HL-60 (cell line): Measurements from ENCODE around the gene CDK19.

ENCODE experiments used
- DNase-seq, 2 experiments: peaks; one replicate each; pipeline ENCODE4 v3.0.0-alpha.2; 2010 to 2020; ENCODE audit warnings: low read depth in 1 of 2, low spot score in 1 of 2
- H3K27ac ChIP-seq: fragments of 250-450 bp; sonication (Bioruptor Pico); replicated peaks from 2 replicates; pipeline ENCODE4 v1.5.1; 2020; ENCODE audit warnings: mild to moderate bottlenecking, moderate library complexity
- H3K27me3 ChIP-seq: fragments of 250-450 bp; sonication (Bioruptor Pico); 2 replicates; pipeline ENCODE4 v1.5.1; 2021; ENCODE audit warnings: mild to moderate bottlenecking, moderate library complexity; ENCODE audit not compliant: insufficient read depth, poor library complexity, severe bottlenecking
- H3K4me3 ChIP-seq: replicated peaks from 2 replicates; pipeline ENCODE4 v1.5.1; 2011; ENCODE audit warnings: mild to moderate bottlenecking, control low read depth, low read length; ENCODE audit not compliant: insufficient read depth
- CTCF ChIP-seq: IDR thresholded peaks from one replicate; pipeline ENCODE4 v1.5.1; 2011; ENCODE audit warnings: low read length, control low read depth, inconsistent platforms; ENCODE audit not compliant: insufficient read depth
- GABPA ChIP-seq: IDR thresholded peaks from 2 replicates; pipeline ENCODE4 v1.6.1; 2012; ENCODE audit warnings: low read depth
- POLR2AphosphoS5 ChIP-seq: IDR thresholded peaks from 2 replicates; pipeline ENCODE4 v1.6.1; 2012; ENCODE audit warnings: low read depth
- REST ChIP-seq: IDR thresholded peaks from 2 replicates; pipeline ENCODE4 v1.6.1; 2012; ENCODE audit warnings: low read depth; ENCODE audit not compliant: insufficient replicate concordance
- SPI1 ChIP-seq: IDR thresholded peaks from 2 replicates; pipeline ENCODE4 v1.6.1; 2012; ENCODE audit warnings: low read depth, mild to moderate bottlenecking, borderline replicate concordance

The CDK19 gene

DNA sequence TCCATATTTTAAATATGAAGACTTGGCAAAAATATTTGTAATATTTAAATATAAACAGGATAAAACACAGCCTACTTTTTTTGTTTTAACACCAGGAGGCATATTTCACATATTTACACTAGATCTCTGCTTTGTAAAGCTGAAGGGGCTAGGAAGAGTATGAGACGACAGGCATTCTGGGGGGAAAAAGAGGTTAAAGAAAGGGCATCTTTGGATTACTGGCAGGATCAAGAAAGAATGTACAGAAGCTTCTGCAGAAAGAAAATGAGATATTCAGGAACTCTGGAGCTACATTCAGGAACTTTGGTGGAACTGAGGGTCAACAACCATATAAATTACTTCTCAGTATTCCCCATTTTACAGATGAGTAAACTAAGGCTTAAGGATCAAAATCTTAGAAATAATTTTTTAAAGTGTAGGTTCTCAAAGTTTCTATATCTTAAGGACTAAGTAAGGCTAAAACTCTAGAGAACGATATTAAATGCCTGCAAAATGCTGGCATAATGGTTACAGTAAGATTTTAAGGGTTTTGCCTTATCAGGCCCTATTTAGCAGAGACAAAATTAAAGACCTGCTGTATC, 156.5 kb downstream of the CDK19 start:
- no peak overlapping the region for H3K27ac ChIP-seq
- no peak overlapping the region for H3K4me3 ChIP-seq
- no peak for DNase-seq
- TF ChIP-seq CTCF: no peak
- TF ChIP-seq POLR2AphosphoS5: no peak
- no peak for TF ChIP-seq GABPA
- no peaks in the 10 kb centered on the region for H3K27me3 ChIP-seq

DNA sequence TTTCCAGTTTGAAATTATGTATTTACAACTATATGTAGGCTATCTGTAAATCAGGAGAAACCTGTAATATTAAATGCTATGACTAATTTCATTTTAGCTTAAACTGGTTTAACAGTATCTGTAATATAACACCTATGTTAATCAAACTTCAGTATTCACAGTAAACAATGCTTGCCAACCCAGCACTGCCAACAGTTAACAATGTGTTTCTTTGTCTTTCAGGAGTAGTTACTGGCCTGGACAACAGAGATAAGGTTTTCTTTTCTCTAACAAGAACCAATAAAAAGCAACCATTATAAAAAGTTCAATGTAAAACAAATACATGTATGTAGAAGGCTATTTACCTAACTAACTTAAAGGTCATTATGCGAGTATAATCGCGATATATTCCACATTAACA, 158.8 kb downstream of the CDK19 start:
- no peak for TF ChIP-seq REST
- TF ChIP-seq CTCF: no peak
- TF ChIP-seq SPI1: no peak
- TF ChIP-seq POLR2AphosphoS5: no peak
- TF ChIP-seq GABPA: no peak
- H3K27me3 ChIP-seq: no peaks in the 10 kb centered on the region
- H3K27ac ChIP-seq: no peak overlapping the region
- DNase-seq: no peak
- no peak overlapping the region for H3K4me3 ChIP-seq

DNA sequence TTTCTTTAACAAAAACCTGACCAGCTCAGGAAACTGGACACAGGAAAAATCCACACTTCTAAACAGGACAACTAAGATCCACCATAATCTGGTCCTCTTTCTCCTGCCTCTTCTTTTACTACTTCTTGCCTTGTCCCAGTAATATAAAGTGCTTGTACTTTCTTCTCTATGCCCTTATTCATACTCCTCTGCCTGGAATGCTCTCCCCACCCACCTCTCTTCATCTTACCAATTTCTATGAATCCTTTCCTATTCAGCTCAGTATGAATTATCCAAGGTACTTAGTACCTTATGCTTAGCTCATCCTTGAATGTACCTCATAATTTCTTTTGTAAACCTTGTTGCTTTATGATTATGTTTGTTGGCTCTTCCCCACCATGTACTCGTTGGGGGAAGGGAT, 159.4 kb downstream of the CDK19 start:
- Histone ChIP-seq H3K27ac (no peak overlapping the region), H3K27me3 (no peaks in the 10 kb centered on the region), H3K4me3 (no peak overlapping the region)
- no peak for TF ChIP-seq SPI1
- no peak for TF ChIP-seq REST
- no peak for TF ChIP-seq GABPA
- DNase-seq: no peak

GRCh38 chr6:110654096-110654820, 161.0 kb downstream of the CDK19 start:
- no peak for DNase-seq
- Histone ChIP-seq H3K27me3 (no peaks in the 10 kb centered on the region), H3K27ac (no peak overlapping the region), H3K4me3 (no peak overlapping the region)
- TF ChIP-seq GABPA (no peak), POLR2AphosphoS5 (no peak), REST (no peak), SPI1 (no peak), CTCF (no peak)
